ENCODE data around the gene HMCN1.

The HMCN1 gene

DNA sequence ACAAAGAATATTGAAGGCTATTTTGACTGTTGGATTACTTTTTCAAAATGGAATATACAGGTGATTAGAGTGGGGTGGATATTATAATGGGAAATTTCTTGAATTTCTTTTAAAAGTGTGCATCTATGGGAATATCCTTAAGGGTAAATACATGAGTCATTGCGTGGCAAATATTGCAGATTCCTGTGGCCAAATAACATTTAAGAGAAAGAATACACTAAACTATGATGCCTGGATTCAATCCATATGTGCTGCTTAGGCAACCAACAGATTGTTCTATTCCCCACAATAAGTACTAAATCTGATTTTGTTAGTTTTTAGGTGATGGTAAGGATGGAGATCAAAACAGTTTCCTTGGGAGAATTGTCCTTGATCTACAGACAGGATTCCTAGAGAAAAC is 119.5 kb downstream of the HMCN1 start:
- no peaks in the 10 kb centered on the region for H3K4me1 ChIP-seq (ENCODE audit: low read length)
- H3K4me2 ChIP-seq (ENCODE audit: low read depth, low read length) = no peak overlapping the region
- no peak overlapping the region for H3K9ac ChIP-seq (ENCODE audit: low read length)
- no peaks in the 10 kb centered on the region for H3K27me3 ChIP-seq (replicated peaks; ENCODE audit: insufficient read depth, low read length)
- H3K4me3 ChIP-seq (ENCODE audit: low read length) = no peak overlapping the region
- no peak overlapping the region for H3K27ac ChIP-seq (ENCODE audit: low read length)
- H3F3A ChIP-seq (ENCODE audit: insufficient read depth, low read length) = no peaks in the 10 kb centered on the region
- H4K20me1 ChIP-seq (ENCODE audit: insufficient read depth, low read length) = no peaks in the 10 kb centered on the region; the same call in 1 of the 2 replicates
- H2AFZ ChIP-seq (ENCODE audit: low read length) = no peak overlapping the region
- no peaks in the 10 kb centered on the region for H3K9me3 ChIP-seq (replicated peaks; ENCODE audit: insufficient read depth, low read length)
- no peak for DNase-seq
- H3K9me2 ChIP-seq (replicated peaks; ENCODE audit: insufficient read depth, low read length) = no peaks in the 10 kb centered on the region
- TF ChIP-seq CTCF (IDR thresholded peaks at IDR 0.05; ENCODE audit: low read length) = no peak
- no peak for TF ChIP-seq EZH2 (optimal IDR thresholded peaks at IDR 0.05; ENCODE audit: low read depth, low read length)
- no peak for TF ChIP-seq EZH2phosphoT487 (IDR thresholded peaks at IDR 0.05; ENCODE audit: low read length)
- no peaks in the 10 kb centered on the region for H3K36me3 ChIP-seq (replicated peaks; ENCODE audit: insufficient read depth, low read length)
- H3K79me2 ChIP-seq (ENCODE audit: low read length) = no peaks in the 10 kb centered on the region

- no peaks in the 10 kb centered on the region for H3K27me3 ChIP-seq (replicated peaks; ENCODE audit: insufficient read depth, low read length)
- no peaks in the 10 kb centered on the region for H3K9me2 ChIP-seq (replicated peaks; ENCODE audit: insufficient read depth, low read length)
- H3F3A ChIP-seq (ENCODE audit: insufficient read depth, low read length) = no peaks in the 10 kb centered on the region
- H3K4me2 ChIP-seq (ENCODE audit: low read depth, low read length) = no peak overlapping the region
- no peak for DNase-seq
- H3K4me3 ChIP-seq (ENCODE audit: low read length) = no peak overlapping the region
- no peak overlapping the region for H3K9ac ChIP-seq (ENCODE audit: low read length)
- H3K79me2 ChIP-seq (ENCODE audit: low read length) = no peaks in the 10 kb centered on the region
- H3K36me3 ChIP-seq (replicated peaks; ENCODE audit: insufficient read depth, low read length) = no peaks in the 10 kb centered on the region
- no peaks in the 10 kb centered on the region for H4K20me1 ChIP-seq (ENCODE audit: insufficient read depth, low read length)
- TF ChIP-seq EZH2 (optimal IDR thresholded peaks at IDR 0.05; ENCODE audit: low read depth, low read length) (no peak), EZH2phosphoT487 (IDR thresholded peaks at IDR 0.05; ENCODE audit: low read length) (no peak), CTCF (IDR thresholded peaks at IDR 0.05; ENCODE audit: low read length) (no peak)
- no peaks in the 10 kb centered on the region for H3K4me1 ChIP-seq (ENCODE audit: low read length)
- H2AFZ ChIP-seq (ENCODE audit: low read length) = no peak overlapping the region
- H3K27ac ChIP-seq (ENCODE audit: low read length) = no peak overlapping the region
- H3K9me3 ChIP-seq (replicated peaks; ENCODE audit: insufficient read depth, low read length) = no peaks in the 10 kb centered on the region
Measured at GRCh38 chr1:185856482-185856881, 122.3 kb downstream of the HMCN1 start.

GRCh38 chr1:185857442-185857841 is 123.3 kb downstream of the HMCN1 start:
- no peak overlapping the region for H2AFZ ChIP-seq (ENCODE audit: low read length)
- no peaks in the 10 kb centered on the region for H3K79me2 ChIP-seq (ENCODE audit: low read length)
- no peak overlapping the region for H3K4me2 ChIP-seq (ENCODE audit: low read depth, low read length)
- no peaks in the 10 kb centered on the region for H3K27me3 ChIP-seq (replicated peaks; ENCODE audit: insufficient read depth, low read length)
- H3K27ac ChIP-seq (ENCODE audit: low read length) = no peak overlapping the region
- TF ChIP-seq EZH2phosphoT487 (IDR thresholded peaks at IDR 0.05; ENCODE audit: low read length) (no peak), CTCF (IDR thresholded peaks at IDR 0.05; ENCODE audit: low read length) (no peak), EZH2 (optimal IDR thresholded peaks at IDR 0.05; ENCODE audit: low read depth, low read length) (no peak)
- H4K20me1 ChIP-seq (ENCODE audit: insufficient read depth, low read length) = no peaks in the 10 kb centered on the region
- no peak for DNase-seq
- no peak overlapping the region for H3K9ac ChIP-seq (ENCODE audit: low read length)
- H3K4me1 ChIP-seq (ENCODE audit: low read length) = no peaks in the 10 kb centered on the region
- H3K4me3 ChIP-seq (ENCODE audit: low read length) = no peak overlapping the region
- no peaks in the 10 kb centered on the region for H3K9me2 ChIP-seq (replicated peaks; ENCODE audit: insufficient read depth, low read length)
- no peaks in the 10 kb centered on the region for H3K36me3 ChIP-seq (replicated peaks; ENCODE audit: insufficient read depth, low read length)
- no peaks in the 10 kb centered on the region for H3F3A ChIP-seq (ENCODE audit: insufficient read depth, low read length)
- H3K9me3 ChIP-seq (replicated peaks; ENCODE audit: insufficient read depth, low read length) = no peaks in the 10 kb centered on the region
